HUES48 (cell line): Measurements from ENCODE around the gene ZP3.
"Not testable (repeated sequence)": the region's sequence is repeated elsewhere in the genome, so short reads cannot be mapped to it uniquely, and the experiment has no call there.

Experiments used
- H3K27ac ChIP-seq: one replicate; pipeline ENCODE4 v1.7.0; 2013; ENCODE audit warnings: low read depth, low read length, inconsistent platforms
- H3K27me3 ChIP-seq: 2 replicates; pipeline ENCODE4 v1.6.1; 2013; ENCODE audit warnings: mild to moderate bottlenecking, low read length; ENCODE audit not compliant: control insufficient read depth, insufficient read depth
- H3K36me3 ChIP-seq: 2 replicates; pipeline ENCODE4 v1.6.1; 2013; ENCODE audit warnings: low read length; ENCODE audit not compliant: control insufficient read depth, insufficient read depth
- H3K4me1 ChIP-seq: 2 replicates; pipeline ENCODE4 v1.6.1; 2013; ENCODE audit warnings: mild to moderate bottlenecking, low read length; ENCODE audit not compliant: control insufficient read depth, insufficient read depth
- H3K4me3 ChIP-seq: 2 replicates; pipeline ENCODE4 v1.5.1; 2013; ENCODE audit warnings: mild to moderate bottlenecking, low read depth, low read length
- H3K9ac ChIP-seq: 2 replicates; pipeline ENCODE4 v1.6.1; 2013; ENCODE audit warnings: mild to moderate bottlenecking, low read depth, low read length, moderate library complexity
- H3K9me3 ChIP-seq: 2 replicates; pipeline ENCODE4 v1.6.1; 2013; ENCODE audit warnings: low read length; ENCODE audit not compliant: control insufficient read depth, insufficient read depth

ZP3 gene

DNA sequence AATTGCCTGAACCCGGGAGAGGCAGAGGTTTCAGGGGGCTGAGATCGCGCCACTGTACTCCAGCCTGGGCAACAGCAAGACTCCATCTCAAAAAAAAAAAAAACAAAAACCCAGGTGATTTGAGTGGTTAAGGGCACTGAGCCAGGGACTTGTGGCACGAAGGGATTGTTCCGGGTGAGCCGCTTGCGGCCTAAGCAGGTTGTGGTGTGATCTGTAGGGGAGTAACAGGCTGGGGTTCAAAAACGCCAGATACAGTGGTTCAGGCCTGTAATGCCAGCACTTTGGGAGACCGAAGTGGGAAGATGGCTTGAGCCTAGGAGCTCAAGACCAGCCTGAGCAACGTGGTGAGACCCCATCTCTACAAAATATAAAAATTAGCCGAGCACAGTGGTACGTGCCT lies 19.1 kb downstream of the ZP3 start:
- H3K9me3 ChIP-seq, H3K27ac ChIP-seq, H3K4me3 ChIP-seq, H3K27me3 ChIP-seq, H3K9ac ChIP-seq, H3K36me3 ChIP-seq, H3K4me1 ChIP-seq: not testable (repeated sequence)

DNA sequence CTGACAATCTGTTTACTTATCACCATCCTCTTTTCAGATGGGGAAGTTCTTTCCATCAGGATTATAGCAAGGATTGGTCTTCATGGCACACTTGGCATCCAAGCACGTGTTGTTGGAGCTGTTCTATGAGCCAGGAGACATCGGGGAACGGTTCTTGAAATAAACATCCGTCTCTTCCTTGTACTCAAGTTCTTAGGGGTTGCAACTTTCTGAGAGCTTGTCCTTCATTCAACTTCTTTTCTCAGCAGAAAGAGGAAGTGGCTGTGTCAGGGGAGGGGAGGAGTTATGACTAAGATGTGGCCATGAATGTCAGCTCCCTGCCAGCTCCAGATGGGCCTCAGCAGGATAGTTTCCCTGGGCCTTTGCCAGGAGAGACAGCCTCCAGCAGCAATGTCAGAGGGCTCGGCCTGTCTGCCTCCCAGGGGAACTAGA lies 20.8 kb downstream of the ZP3 start:
- H3K4me3 ChIP-seq, H3K27me3 ChIP-seq, H3K9ac ChIP-seq, H3K4me1 ChIP-seq, H3K9me3 ChIP-seq, H3K36me3 ChIP-seq: not testable (repeated sequence)
- peak overlapping the region; percentile 65 for H3K27ac ChIP-seq

DNA sequence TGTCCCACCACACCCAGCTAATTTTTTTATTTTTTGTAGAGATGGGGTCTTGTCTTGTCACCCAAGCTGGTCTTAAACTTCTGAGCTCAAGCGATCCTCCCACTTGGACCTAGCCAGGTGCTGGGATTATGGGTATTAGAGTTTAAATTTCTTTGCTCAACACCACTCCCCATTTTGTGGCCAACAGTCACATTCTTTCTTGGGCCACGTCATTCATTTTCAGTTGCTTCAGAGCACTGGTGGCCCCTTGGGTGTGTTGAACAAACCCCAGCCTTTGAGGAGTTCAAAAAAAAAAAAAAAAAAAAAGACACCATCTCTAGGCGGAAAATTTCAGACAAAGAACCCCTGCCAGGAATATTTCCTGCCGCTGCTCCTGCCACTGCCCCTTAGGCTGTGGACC lies 32.3 kb downstream of the ZP3 start:
- H3K9me3 ChIP-seq, H3K4me3 ChIP-seq, H3K27me3 ChIP-seq, H3K4me1 ChIP-seq, H3K36me3 ChIP-seq, H3K9ac ChIP-seq, H3K27ac ChIP-seq: not testable (repeated sequence)

DNA sequence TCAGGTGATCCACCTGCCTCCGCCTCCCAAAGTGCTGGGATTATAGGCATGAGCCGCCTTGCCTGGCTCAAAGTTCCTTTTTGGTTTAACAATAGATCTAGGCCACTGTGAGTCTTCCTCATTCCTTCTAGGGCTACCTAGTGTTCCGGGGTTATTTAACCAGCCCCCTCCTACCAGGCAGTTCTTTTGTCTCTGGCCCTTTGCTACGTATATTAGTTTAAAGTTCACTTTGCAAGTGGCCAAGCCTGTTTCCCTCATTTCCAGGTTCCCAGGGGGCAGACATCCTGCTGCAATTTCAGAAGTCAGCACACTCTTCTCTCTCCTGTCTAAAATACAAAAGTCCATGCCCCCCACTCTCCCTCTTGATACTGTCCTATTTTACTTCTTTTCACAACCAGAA lies 33.8 kb downstream of the ZP3 start:
- H3K4me1 ChIP-seq, H3K9ac ChIP-seq, H3K36me3 ChIP-seq, H3K4me3 ChIP-seq, H3K9me3 ChIP-seq, H3K27me3 ChIP-seq, H3K27ac ChIP-seq: not testable (repeated sequence)

DNA sequence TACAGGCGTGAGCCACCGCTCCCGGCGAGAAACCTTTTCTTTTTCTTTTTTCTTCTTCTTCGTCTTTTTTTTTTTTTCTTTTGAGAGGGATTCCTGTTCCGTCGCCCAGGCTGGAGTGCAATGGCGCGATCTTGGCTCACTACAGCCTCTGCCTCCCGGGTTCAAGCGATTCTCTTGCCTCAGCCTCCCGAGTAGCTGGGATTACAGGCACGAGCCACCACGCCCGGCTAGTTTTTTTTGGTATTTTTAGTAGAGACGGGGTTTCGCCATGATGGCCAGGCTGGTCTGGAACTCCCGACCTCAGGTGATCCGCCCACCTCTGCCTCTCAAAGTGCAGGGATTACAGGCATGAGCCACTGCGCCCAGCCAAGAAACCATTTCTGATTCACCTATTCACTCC lies 36.0 kb downstream of the ZP3 start:
- H3K36me3 ChIP-seq, H3K4me3 ChIP-seq, H3K27me3 ChIP-seq, H3K9ac ChIP-seq, H3K9me3 ChIP-seq, H3K27ac ChIP-seq, H3K4me1 ChIP-seq: not testable (repeated sequence)

DNA sequence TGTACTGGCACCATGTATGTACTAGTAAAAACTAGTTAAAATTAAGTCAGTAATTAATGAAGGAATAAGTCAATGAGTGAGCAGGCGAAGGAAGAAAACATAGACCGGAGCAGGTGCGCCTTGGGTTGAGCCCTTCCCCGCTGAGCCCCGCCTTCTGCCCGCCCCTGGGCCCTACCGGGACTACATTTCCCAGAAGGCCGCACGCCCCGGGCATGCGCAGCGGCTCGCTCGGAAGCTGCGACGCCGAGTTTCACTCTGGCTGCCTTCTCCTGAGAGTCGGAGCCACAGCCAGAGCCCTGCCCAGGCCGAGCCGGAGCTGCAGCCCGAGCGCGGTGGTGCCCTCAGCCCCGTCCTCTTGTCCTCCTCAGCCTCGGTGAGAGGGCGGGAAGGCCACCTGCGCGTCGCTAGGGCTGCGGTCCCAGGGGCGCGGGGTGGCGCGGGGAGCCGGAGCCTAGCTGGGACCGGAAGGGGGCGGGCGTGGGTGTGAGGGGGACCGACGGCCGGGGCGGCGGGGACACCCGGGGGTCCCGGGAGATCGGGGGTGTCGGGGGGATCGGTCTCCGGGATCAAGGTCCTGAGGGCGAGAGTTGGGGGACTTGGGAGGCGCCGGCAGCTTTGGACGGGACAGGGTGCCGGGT lies 36.8 kb downstream of the ZP3 start, which contains the start of gene DTX2:
TSS of gene DTX2 (plus strand) at position 246 of the 638 bp plus-strand sequence. CDS start 18,801 bp downstream, outside the sequence.
- H3K9me3 ChIP-seq, H3K4me1 ChIP-seq, H3K27me3 ChIP-seq, H3K9ac ChIP-seq, H3K36me3 ChIP-seq, H3K27ac ChIP-seq: not testable (repeated sequence)
- H3K4me3 ChIP-seq = peak within 1 kb of the TSS; percentile 52; the same call in 1 of the 2 replicates

DNA sequence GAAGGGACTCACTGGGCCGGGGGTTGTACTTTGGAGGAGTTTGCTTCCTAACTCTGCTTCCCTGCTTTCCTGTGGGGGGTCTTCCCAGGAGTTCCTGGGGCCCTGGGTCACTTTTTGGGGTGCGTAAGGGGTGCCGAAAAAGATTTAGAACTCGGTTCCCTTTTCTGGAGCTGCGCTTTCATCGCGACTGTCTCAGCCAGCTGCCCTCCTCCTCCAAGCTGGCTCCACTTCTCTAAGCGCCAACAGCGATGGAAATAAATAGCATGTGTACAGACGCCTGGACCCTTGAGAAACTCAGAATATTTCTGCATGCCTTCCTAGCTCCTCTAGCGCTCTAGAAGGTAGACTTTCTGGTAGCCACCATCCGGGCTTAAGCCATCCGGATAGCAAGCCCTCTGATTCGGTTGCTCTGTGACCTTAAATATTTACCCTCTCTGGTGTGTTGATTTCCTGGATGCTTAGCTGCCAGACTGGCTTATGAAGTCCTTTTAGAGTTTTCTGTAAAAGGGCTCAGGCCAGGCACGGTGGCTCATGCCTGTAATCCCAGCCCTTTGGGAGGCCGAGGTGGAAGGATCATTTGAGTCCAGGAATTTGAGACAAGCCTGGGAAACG lies 37.6 kb downstream of the ZP3 start:
- not testable (repeated sequence) for H3K9ac ChIP-seq, H3K9me3 ChIP-seq, H3K36me3 ChIP-seq, H3K4me1 ChIP-seq, H3K27ac ChIP-seq, H3K27me3 ChIP-seq, H3K4me3 ChIP-seq

DNA sequence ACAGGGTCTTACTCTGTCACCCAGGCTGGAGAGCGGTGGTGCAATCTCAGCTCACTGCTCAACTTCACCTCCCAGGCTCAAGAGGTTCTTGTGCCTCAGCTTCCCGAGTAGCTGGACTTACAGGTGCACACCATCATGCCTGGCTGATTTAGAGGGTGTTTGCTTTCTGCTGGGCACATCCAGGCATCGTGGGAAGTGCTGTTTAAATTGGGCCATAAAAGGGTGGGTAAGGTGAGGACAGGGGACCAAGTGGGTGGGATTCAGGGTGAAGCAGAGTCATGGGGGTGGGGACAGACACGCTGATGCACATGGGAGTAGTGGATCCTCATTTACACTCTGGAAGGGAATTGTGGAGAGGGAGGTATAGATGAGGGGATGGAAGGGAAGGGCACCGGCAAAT lies 40.2 kb downstream of the ZP3 start:
- H3K4me1 ChIP-seq, H3K9ac ChIP-seq, H3K36me3 ChIP-seq, H3K27ac ChIP-seq, H3K4me3 ChIP-seq, H3K9me3 ChIP-seq, H3K27me3 ChIP-seq: not testable (repeated sequence)

DNA sequence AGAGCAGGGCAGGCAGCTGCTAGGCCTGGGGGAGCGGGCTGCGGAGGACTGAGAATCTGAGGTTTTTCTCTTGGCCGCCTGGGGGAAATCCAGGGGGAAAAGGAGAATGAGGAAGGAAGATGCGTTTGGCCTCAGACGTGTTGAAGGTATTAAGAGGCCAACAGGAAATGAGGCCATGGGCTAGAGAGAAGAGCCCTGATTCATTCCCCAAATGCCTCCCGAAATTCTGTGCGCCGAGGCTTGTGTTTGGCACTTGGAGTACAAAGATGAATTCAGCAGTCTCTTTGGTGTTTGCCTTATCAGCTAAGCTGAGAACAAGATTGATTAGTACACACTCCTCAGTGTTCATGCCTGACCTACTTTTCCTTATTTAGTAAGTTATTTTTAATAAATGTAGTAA lies 41.2 kb downstream of the ZP3 start:
- not testable (repeated sequence) for H3K27me3 ChIP-seq, H3K27ac ChIP-seq, H3K4me3 ChIP-seq

DNA sequence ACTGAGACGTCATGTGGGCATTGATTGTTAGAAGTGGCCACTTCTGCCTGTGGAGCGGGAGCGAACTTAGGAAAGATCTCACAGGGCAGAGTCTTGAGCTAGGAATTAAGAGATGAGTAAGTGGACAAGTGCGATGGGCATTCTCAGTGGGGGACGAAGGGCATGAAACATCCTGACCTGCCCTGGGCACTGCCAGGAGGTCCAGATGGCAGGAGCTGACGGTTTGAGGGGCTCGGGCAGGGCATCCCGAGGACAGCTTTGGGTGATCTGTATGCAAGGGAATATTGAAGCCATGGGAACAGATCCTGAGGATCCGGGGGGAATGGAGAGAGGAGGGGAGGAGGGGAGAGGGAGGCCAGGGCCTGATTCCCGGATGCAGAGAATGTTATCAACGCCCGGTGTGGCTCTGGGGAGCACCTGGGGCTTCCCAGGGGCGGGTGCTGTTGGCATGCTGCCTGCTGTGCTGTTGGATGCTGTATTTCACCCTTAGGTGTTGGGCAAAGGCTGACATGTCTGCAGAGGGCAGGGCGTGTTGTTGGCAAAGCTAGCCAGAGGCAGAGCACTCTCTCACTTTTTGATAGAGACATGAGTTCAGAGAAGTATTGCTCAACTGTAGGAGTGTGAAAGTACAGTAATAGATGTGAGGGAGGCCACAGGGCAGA lies 43.1 kb downstream of the ZP3 start:
- not testable (repeated sequence) for H3K9ac ChIP-seq, H3K9me3 ChIP-seq, H3K4me1 ChIP-seq, H3K4me3 ChIP-seq, H3K27ac ChIP-seq, H3K27me3 ChIP-seq, H3K36me3 ChIP-seq

More for the DNA sequence above, 41.2 kb downstream of the ZP3 start:
- H3K36me3 ChIP-seq, H3K9me3 ChIP-seq, H3K4me1 ChIP-seq, H3K9ac ChIP-seq: not testable (repeated sequence)

DNA sequence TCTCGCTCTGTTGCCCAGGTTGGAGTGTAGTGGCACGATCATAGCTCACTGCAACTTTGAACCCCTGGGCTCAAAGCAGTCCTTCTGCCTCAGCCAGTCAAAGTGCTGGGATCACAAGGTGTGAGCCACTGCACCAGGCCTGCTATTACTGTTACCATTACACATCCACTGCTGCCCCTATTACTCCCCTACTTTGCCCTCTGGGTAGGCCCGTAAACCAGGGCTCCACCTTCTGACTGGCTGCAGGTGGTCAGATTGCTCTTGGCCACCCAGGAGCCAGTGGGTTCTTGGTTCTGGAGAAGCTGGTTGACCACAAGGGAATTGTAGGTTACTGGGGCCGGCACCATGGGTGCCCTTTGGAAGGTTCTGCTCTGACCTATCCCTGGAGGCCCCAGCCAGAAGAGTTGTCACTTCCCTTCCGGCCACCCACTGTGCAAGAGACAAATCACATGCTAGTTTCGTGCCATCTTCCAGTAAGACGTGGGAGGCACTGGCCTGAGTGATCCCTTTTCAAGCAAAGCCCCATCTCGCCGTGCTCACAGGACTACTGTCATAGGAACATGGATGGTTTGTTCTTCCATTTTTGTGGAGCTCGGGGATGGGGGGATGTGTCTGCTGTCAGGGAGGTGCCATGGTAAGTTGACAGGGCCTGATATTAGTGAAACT lies 46.9 kb downstream of the ZP3 start:
- H3K9ac ChIP-seq, H3K9me3 ChIP-seq, H3K4me1 ChIP-seq, H3K36me3 ChIP-seq, H3K27ac ChIP-seq, H3K4me3 ChIP-seq, H3K27me3 ChIP-seq: not testable (repeated sequence)
